Activated naive CD8-positive, alpha-beta T cell treated with anti-CD3 and anti-CD28 coated beads, Interleukin-2, amount 50 U/mL, for 16 hours (primary cell): ENCODE results near the gene PDZD7.

Experiments used
- DNase-seq: peaks from one replicate; pipeline ENCODE4 v3.0.0-alpha.2; 2020; ENCODE audit warnings: low read depth, low spot score

Gene PDZD7

DNA sequence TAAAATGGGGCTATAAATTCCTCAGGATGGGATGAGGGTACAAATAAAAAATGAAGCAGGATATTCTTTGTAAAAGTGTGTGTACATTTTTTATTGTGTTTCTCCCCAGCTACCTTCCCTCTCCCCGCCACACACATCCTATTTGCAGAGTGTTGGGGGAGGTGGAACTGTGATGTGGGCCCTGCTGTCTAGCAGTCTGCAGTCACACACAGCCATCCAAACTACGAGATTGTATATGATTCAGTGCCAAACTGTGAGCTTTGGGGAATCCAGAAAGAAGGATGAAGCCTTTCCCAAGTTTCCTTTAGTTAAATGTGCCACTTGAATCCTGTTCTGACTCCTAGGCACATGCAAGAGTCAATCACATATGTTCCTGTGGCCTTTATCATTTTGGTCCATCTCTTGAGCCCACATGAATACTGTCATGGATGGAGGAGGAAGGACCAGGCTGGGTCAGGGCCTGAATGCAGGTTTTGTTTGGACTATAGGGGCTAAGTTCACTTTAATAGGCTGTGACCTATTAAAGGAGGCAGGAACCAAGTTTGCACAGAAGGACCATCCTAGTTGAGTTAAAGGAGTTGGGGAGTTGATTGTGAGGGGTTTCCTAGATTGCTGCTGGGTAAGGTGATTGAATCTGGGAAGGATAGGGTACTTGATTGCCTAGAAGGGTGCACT lies 62.7 kb downstream of the PDZD7 start:
- DNase-seq = no peak

GRCh38 chr10:100967332-100967731 lies 63.6 kb downstream of the PDZD7 start:
- DNase-seq = no peak

DNA sequence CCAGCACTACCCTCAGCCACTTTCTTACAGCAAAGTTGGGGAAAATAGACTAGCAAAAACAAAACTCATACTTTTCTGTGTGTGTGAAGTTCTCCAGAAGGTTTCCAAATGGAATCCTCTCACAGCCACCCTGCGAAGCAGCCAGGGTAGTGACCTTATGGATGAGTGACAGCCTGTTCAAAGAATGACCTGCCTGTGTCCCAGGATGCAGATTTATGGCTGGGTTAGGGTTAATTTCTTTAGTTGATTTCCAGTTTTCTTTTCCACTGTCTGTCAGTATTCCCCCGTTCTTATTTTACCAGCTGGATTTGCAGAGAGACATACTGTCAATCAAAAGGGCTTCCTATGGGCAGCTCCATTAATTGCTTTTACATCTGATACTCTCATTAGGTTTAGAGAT lies 64.0 kb downstream of the PDZD7 start:
- DNase-seq = no peak

DNA sequence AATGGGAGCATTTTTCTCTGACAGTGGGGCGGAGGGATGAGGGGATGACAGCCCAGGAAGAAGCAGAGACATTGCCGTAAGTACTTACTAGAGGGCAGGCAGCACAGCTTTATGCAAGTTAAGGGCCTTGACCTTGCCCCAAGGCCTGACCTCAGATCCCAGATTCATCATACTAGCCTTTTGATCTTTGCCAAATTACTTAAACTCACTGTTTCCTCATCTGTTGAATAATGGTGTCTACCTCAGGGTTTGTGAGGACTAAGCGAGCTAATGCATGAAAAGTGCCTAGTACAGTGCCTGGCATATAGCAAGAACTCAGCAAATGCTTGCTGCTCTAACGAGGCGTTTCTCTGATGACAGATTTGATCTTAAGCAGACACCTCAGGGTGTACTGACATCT lies 65.1 kb downstream of the PDZD7 start:
- no peak for DNase-seq

GRCh38 chr10:100963826-100964225 lies 67.1 kb downstream of the PDZD7 start:
- no peak for DNase-seq

GRCh38 chr10:100962351-100963080 lies 68.4 kb downstream of the PDZD7 start:
- no peak for DNase-seq

DNA sequence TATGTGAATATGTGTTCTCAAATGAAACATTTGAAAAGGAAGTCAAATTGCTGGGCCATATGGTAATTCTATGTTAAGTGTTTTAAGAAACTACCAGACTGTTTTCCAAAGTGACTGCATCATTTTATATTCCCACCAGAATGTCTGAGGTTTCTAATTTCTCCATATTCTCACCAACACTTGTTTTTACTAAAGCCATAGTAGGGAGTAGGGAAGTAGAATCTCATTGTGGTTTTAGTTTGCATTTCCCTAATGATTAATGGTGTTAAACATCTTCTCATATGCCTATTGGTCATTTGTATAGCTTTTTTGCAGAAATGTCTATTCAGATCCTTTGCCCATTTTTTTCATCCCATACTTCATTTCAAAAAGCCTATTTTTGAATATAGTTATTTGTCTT lies 70.7 kb downstream of the PDZD7 start:
- DNase-seq = no peak
